Activated T-cell treated with anti-CD3 and anti-CD28 coated beads, Interleukin-2, amount 50 U/mL, for 4 hours (primary cell): ENCODE measurements around the gene C22orf42. TPM values are rescaled to one million over a fixed set of nuclear protein-coding genes. Genes with fewer than 3 reads are reported as not detected.
A peak's percentile ranks its signal among the peaks of the same experiment; 100 is the strongest.

Source experiments
- ATAC-seq, 2 donors: fragments of 200-7000 bp; cut with Tn5 transposase; one replicate each; pipeline ENCODE4 v1.10.0; 2021
- DNase-seq: peaks from one replicate; pipeline ENCODE4 v3.0.0-alpha.2; 2020
- H3K27me3 Mint-ChIP-seq: one replicate; pipeline ENCODE4 v1.8.0; 2021; ENCODE audit warnings: low read depth, mixed read lengths
- H3K36me3 Mint-ChIP-seq: one replicate; pipeline ENCODE4 v1.8.0; 2022; ENCODE audit warnings: mixed read lengths; ENCODE audit not compliant: insufficient read depth
- H3K4me1 Mint-ChIP-seq: one replicate; pipeline ENCODE4 v1.8.0; 2021; ENCODE audit warnings: low read depth, mixed read lengths
- H3K4me3 Mint-ChIP-seq: one replicate; pipeline ENCODE4 v1.8.0; 2021; ENCODE audit warnings: mild to moderate bottlenecking, moderate library complexity, mixed read lengths
- H3K9me3 Mint-ChIP-seq: one replicate; pipeline ENCODE4 v1.8.0; 2021; ENCODE audit warnings: mixed read lengths
- total RNA-seq, 3 donors: library from RNA; stranded (reverse); gene quantifications; one replicate each; pipeline ENCODE4 v1.2.1, GENCODE V29; 2021

C22orf42 gene
- total RNA-seq = not detected

GRCh38 chr22:32158712-32159533, at the start of gene C22orf42:
TSS of gene C22orf42 (minus strand) at chr22:32159303. CDS start at chr22:32159215, 88 bp downstream.
- Mint-ChIP-seq H3K27me3 (peaks cover 7% of the 10 kb centered on the region), H3K9me3 (no peaks in the 10 kb centered on the region), H3K4me3 (no peak within 1 kb of the TSS), H3K4me1 (peaks cover 3% of the 10 kb centered on the region), H3K36me3 (no peaks in the 10 kb centered on the region)
- DNase-seq (no peak), ATAC-seq (no peak)

- Mint-ChIP-seq H3K9me3 (no peaks in the 10 kb centered on the region), H3K27me3 (peaks cover 8% of the 10 kb centered on the region), H3K4me3 (no peak overlapping the region), H3K36me3 (no peaks in the 10 kb centered on the region), H3K4me1 (peaks cover 15% of the 10 kb centered on the region)
- DNase-seq (no peak), ATAC-seq (no peak)
Measured at GRCh38 chr22:32208681-32209080, 49.6 kb upstream of the C22orf42 start.

- no peak for DNase-seq
- peaks cover 19% of the 10 kb centered on the region for H3K4me1 Mint-ChIP-seq
- H3K27me3 Mint-ChIP-seq = peaks cover 8% of the 10 kb centered on the region
- no peaks in the 10 kb centered on the region for H3K9me3 Mint-ChIP-seq
- ATAC-seq = no peak
- H3K36me3 Mint-ChIP-seq = no peaks in the 10 kb centered on the region
- no peak overlapping the region for H3K4me3 Mint-ChIP-seq
Measured at GRCh38 chr22:32207971-32208480, 48.9 kb upstream of the C22orf42 start.

- Mint-ChIP-seq H3K9me3 (no peaks in the 10 kb centered on the region), H3K4me1 (peaks cover 28% of the 10 kb centered on the region), H3K27me3 (peaks cover 8% of the 10 kb centered on the region), H3K4me3 (no peak overlapping the region), H3K36me3 (no peaks in the 10 kb centered on the region)
- peak in 1 of 2 donors; percentile 29 for ATAC-seq
- DNase-seq = no peak
Measured at GRCh38 chr22:32206774-32207758, 48.0 kb upstream of the C22orf42 start.

GRCh38 chr22:32205974-32206773, 47.1 kb upstream of the C22orf42 start:
- Mint-ChIP-seq H3K4me1 (peaks cover 35% of the 10 kb centered on the region), H3K9me3 (no peaks in the 10 kb centered on the region), H3K27me3 (peaks cover 8% of the 10 kb centered on the region), H3K4me3 (no peak overlapping the region), H3K36me3 (no peaks in the 10 kb centered on the region)
- no peak for DNase-seq
- ATAC-seq = no peak

- H3K27me3 Mint-ChIP-seq = peaks cover 8% of the 10 kb centered on the region
- peak; percentile 63 to 73 for ATAC-seq
- peaks cover 42% of the 10 kb centered on the region for H3K4me1 Mint-ChIP-seq
- no peaks in the 10 kb centered on the region for H3K36me3 Mint-ChIP-seq
- peak within 1 kb of the TSS; percentile 60 for H3K4me3 Mint-ChIP-seq
- H3K9me3 Mint-ChIP-seq = no peaks in the 10 kb centered on the region
- DNase-seq = peak; percentile 24
Measured at GRCh38 chr22:32204856-32205722, 46.0 kb upstream of the C22orf42 start, which contains the start of gene RFPL2. TSS of gene RFPL2 (minus strand) at chr22:32205073. CDS start at chr22:32202451, 2,622 bp downstream.

- peak overlapping the region; percentile 60 for H3K4me3 Mint-ChIP-seq
- peak; percentile 23 to 26 for ATAC-seq
- H3K9me3 Mint-ChIP-seq = no peaks in the 10 kb centered on the region
- no peaks in the 10 kb centered on the region for H3K36me3 Mint-ChIP-seq
- peaks cover 8% of the 10 kb centered on the region for H3K27me3 Mint-ChIP-seq
- DNase-seq = no peak
- peaks cover 45% of the 10 kb centered on the region for H3K4me1 Mint-ChIP-seq
Measured at GRCh38 chr22:32204040-32204855, 45.1 kb upstream of the C22orf42 start.

- peak in 1 of 2 donors; percentile 3 for ATAC-seq
- Mint-ChIP-seq H3K27me3 (peaks cover 8% of the 10 kb centered on the region), H3K4me3 (peak overlapping the region; percentile 73), H3K4me1 (peaks cover 48% of the 10 kb centered on the region), H3K36me3 (no peaks in the 10 kb centered on the region), H3K9me3 (no peaks in the 10 kb centered on the region)
- no peak for DNase-seq
Measured at GRCh38 chr22:32203181-32204039, 44.3 kb upstream of the C22orf42 start.

- Mint-ChIP-seq H3K27me3 (peaks cover 8% of the 10 kb centered on the region), H3K36me3 (no peaks in the 10 kb centered on the region), H3K4me3 (peak overlapping the region; percentile 73), H3K4me1 (peaks cover 48% of the 10 kb centered on the region), H3K9me3 (no peaks in the 10 kb centered on the region)
- DNase-seq (no peak), ATAC-seq (peak; percentile 32 to 36)
Measured at GRCh38 chr22:32202539-32203180, 43.6 kb upstream of the C22orf42 start.

- peaks cover 8% of the 10 kb centered on the region for H3K27me3 Mint-ChIP-seq
- H3K4me3 Mint-ChIP-seq = peak overlapping the region; percentile 73
- H3K4me1 Mint-ChIP-seq = peaks cover 48% of the 10 kb centered on the region
Measured at GRCh38 chr22:32202161-32202538, 43.0 kb upstream of the C22orf42 start.

GRCh38 chr22:32200752-32201151, 41.6 kb upstream of the C22orf42 start:
- no peak for DNase-seq
- no peaks in the 10 kb centered on the region for H3K36me3 Mint-ChIP-seq
- H3K4me1 Mint-ChIP-seq = peaks cover 39% of the 10 kb centered on the region
- no peak overlapping the region for H3K4me3 Mint-ChIP-seq
- peaks cover 8% of the 10 kb centered on the region for H3K27me3 Mint-ChIP-seq
- ATAC-seq = no peak
- H3K9me3 Mint-ChIP-seq = no peaks in the 10 kb centered on the region

More at GRCh38 chr22:32202161-32202538, 43.0 kb upstream of the C22orf42 start:
- Mint-ChIP-seq H3K9me3 (no peaks in the 10 kb centered on the region), H3K36me3 (no peaks in the 10 kb centered on the region)
- ATAC-seq (no peak), DNase-seq (no peak)
